ENCODE results near the gene GPR34. TPM values are rescaled to one million over a fixed set of nuclear protein-coding genes. Genes with fewer than 3 reads are reported as not detected.

GPR34 gene
- total and polyA plus RNA-seq, 9 of the 15 experiments (the other 6 are each of a cell fraction or from before 2014, with no cell fraction given) = 0.13 TPM; not detected in 8

DNA sequence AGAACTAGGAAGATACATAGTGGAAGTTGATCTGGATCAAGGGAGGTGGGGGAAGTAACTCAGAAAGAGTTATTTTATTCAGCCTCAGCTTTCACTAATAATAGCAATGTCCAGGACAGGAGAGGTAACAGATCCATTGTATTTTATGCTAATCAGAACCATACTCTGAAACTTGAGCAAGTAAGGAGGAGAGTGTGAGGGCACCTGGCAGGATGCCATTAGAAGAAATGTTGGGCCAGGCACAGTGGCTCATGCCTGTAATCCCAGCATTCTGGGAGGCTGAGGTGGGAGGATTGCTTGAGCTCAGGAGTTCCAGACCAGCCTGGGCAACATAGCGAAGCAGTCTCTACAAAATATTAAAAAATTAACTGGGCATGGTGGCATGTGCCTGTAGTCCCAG, 16.3 kb downstream of the GPR34 start (continued):
- TF ChIP-seq ZKSCAN8 (CRISPR knock-in tag; IDR thresholded peaks at IDR 0.05) (no peak), POLR2B (IDR thresholded peaks at IDR 0.05; ENCODE audit: low read depth, partially characterized antibody) (no peak), ZNF668 (CRISPR knock-in tag; IDR thresholded peaks at IDR 0.05) (no peak)
- TF ChIP-seq, protein P1, sequence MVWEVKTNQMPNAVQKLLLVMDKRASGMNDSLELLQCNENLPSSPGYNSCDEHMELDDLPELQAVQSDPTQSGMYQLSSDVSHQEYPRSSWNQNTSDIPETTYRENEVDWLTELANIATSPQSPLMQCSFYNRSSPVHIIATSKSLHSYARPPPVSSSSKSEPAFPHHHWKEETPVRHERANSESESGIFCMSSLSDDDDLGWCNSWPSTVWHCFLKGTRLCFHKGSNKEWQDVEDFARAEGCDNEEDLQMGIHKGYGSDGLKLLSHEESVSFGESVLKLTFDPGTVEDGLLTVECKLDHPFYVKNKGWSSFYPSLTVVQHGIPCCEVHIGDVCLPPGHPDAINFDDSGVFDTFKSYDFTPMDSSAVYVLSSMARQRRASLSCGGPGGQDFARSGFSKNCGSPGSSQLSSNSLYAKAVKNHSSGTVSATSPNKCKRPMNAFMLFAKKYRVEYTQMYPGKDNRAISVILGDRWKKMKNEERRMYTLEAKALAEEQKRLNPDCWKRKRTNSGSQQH (CRISPR knock-in tag; IDR thresholded peaks at IDR 0.05) = no peak
- TF ChIP-seq, protein P2, sequence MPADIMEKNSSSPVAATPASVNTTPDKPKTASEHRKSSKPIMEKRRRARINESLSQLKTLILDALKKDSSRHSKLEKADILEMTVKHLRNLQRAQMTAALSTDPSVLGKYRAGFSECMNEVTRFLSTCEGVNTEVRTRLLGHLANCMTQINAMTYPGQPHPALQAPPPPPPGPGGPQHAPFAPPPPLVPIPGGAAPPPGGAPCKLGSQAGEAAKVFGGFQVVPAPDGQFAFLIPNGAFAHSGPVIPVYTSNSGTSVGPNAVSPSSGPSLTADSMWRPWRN (IDR thresholded peaks at IDR 0.05; ENCODE audit: low read depth) = no peak

DNA sequence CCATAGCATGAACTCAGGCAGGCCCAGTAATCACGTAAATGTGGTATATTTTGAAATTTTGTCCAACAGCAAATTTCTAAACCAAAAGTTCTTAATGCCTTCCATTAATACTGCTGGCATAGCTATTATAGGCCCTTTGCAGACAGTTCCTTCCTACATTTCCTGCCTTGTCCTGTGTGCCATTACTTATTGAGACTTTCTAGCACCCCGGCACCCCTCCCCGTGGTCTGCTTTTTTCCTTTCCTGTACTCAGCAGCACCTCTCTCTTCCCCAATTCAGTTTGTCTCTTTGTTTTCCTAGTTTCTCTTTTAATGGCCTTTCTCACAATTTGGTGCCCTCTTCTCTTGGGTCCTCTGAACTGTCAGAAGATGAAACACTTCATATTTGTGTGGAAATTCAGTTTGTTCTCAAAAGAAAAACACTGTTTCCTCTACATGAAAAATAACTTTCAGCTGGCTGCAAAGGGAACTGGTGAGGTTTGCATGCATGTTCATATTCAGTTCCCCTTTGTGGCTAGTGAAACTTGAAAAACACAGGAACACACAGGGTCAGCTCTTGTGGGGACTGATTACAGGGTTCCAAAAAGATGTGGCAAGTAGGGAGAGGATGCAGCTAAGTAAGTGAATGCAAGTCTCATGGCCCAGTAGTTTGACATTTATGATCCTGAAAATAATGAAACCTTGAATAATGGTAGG, 17.1 kb downstream of the GPR34 start:
- ChIA-PET CTCF (ENCODE audit: low intra/inter-chr PET ratio) (no interaction called here), POLR2A (interaction anchor here (1.0 kb wide), 1 partner anchor 14 kb away, joined by 3 read pairs; no protein-coding TSS in a partner anchor)
- Histone ChIP-seq H3K9me1 (ENCODE audit: control insufficient read depth, insufficient read depth, low read length) (no peaks in the 10 kb centered on the region), H3K36me3 (ENCODE audit: control insufficient read depth, insufficient read depth, low read length) (no peaks in the 10 kb centered on the region), H3K79me2 (ENCODE audit: control insufficient read depth, insufficient read depth, low read length) (no peaks in the 10 kb centered on the region), H3K9ac (ENCODE audit: insufficient read depth in 1 of 2, low read depth in 2 of 2, low read length in 2 of 2) (no peak overlapping the region), H3K27me3 (ENCODE audit: control insufficient read depth in 2 of 2, insufficient read depth in 2 of 2, low read length in 2 of 2) (no peaks in the 10 kb centered on the region), H3K4me2 (ENCODE audit: insufficient read depth, low read length) (no peak overlapping the region), H4K20me1 (replicated peaks; ENCODE audit: control insufficient read depth, insufficient read depth, low read length) (no peaks in the 10 kb centered on the region), H2AFZ (ENCODE audit: low read depth, low read length) (no peak overlapping the region), H3K9me3 (replicated peaks; ENCODE audit: control insufficient read depth, insufficient read depth, low read depth, low read length) (no peaks in the 10 kb centered on the region), H3K4me1 (replicated peaks in 1 of 2; ENCODE audit: control insufficient read depth in 2 of 2, insufficient read depth in 2 of 2, low read length in 2 of 2) (no peaks in the 10 kb centered on the region), H3K27ac (ENCODE audit: extremely low read depth, low read depth, low read length) (no peak overlapping the region), H3K4me3 (no peak overlapping the region)
- DNase-seq (ENCODE audit: extremely low read depth in 1 of 4, low spot score in 3 of 4) = no peak
- BruUV-seq (replicated peaks) = no TSS peak
- WGBS (ENCODE audit: insufficient coverage, low coverage, missing lambda C conversion rate) = 11% methylated on average over 3 of the region's 3 CpGs
- FAIRE-seq = no peak
- intact Hi-C loops (cut with micrococcal nuclease) (no loop called here), in situ Hi-C loops (cut with MboI) (no loop called here)
- ATAC-seq = no peak
- no peak for TF ChIP-seq HNRNPL (IDR thresholded peaks at IDR 0.05; ENCODE audit: low read depth, low read length)
- TF ChIP-seq, protein P3, sequence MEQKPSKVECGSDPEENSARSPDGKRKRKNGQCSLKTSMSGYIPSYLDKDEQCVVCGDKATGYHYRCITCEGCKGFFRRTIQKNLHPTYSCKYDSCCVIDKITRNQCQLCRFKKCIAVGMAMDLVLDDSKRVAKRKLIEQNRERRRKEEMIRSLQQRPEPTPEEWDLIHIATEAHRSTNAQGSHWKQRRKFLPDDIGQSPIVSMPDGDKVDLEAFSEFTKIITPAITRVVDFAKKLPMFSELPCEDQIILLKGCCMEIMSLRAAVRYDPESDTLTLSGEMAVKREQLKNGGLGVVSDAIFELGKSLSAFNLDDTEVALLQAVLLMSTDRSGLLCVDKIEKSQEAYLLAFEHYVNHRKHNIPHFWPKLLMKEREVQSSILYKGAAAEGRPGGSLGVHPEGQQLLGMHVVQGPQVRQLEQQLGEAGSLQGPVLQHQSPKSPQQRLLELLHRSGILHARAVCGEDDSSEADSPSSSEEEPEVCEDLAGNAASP (IDR thresholded peaks at IDR 0.05) = no peak
- no peak for TF ChIP-seq HOXB6 (CRISPR knock-in tag; IDR thresholded peaks at IDR 0.05; ENCODE audit: borderline replicate concordance)

Measured in K562 (cell line).